SK-N-SH treated with all-trans-retinoic acid at 6 μM for 48 hours (cell line): Measurements from ENCODE around the gene HOXB13.

Experiments used
- ARNTL ChIP-seq: fragments of 450-650 bp; formaldehyde crosslinking; IDR thresholded peaks from 2 replicates; pipeline ENCODE4 v1.5.0; 2020; ENCODE audit warnings: low read depth, mild to moderate bottlenecking, moderate library complexity, borderline replicate concordance
- GLIS3 ChIP-seq: fragments of 250-450 bp; sonication (Bioruptor Pico); IDR thresholded peaks from 2 replicates; pipeline ENCODE4 v1.5.0; 2020; ENCODE audit warnings: mild to moderate bottlenecking, moderate library complexity
- RARB ChIP-seq: fragments of 250-450 bp; sonication (Bioruptor Pico); IDR thresholded peaks from 2 replicates; pipeline ENCODE4 v1.8.0; 2021; ENCODE audit warnings: mild to moderate bottlenecking, moderate library complexity
- TSHZ2 ChIP-seq: fragments of 250-450 bp; sonication (Bioruptor Pico); IDR thresholded peaks from 2 replicates; pipeline ENCODE4 v1.5.0; 2020; ENCODE audit warnings: mild to moderate bottlenecking, moderate library complexity
- ZFP3 ChIP-seq: fragments of 250-450 bp; sonication (Bioruptor Pico); IDR thresholded peaks from 2 replicates; pipeline ENCODE4 v1.5.0; 2020; ENCODE audit warnings: mild to moderate bottlenecking, moderate library complexity
- ZFP30 ChIP-seq: fragments of 450-650 bp; formaldehyde crosslinking; IDR thresholded peaks from 2 replicates; pipeline ENCODE4 v1.5.0; 2022; ENCODE audit warnings: mild to moderate bottlenecking, moderate library complexity
- TF ChIP-seq, protein P1 (sequence below): fragments of 250-450 bp; sonication (Bioruptor Pico); IDR thresholded peaks from 2 replicates; pipeline ENCODE4 v1.8.0; 2020; ENCODE audit warnings: mild to moderate bottlenecking, moderate library complexity, borderline replicate concordance
- TF ChIP-seq, protein P2 (sequence below): fragments of 250-450 bp; sonication (Bioruptor Pico); IDR thresholded peaks from 2 replicates; pipeline ENCODE4 v1.5.1; 2021; ENCODE audit warnings: mild to moderate bottlenecking, moderate library complexity

GRCh38 chr17:48719642-48720265, 8.8 kb downstream of the HOXB13 start:
- TF ChIP-seq, protein P1, sequence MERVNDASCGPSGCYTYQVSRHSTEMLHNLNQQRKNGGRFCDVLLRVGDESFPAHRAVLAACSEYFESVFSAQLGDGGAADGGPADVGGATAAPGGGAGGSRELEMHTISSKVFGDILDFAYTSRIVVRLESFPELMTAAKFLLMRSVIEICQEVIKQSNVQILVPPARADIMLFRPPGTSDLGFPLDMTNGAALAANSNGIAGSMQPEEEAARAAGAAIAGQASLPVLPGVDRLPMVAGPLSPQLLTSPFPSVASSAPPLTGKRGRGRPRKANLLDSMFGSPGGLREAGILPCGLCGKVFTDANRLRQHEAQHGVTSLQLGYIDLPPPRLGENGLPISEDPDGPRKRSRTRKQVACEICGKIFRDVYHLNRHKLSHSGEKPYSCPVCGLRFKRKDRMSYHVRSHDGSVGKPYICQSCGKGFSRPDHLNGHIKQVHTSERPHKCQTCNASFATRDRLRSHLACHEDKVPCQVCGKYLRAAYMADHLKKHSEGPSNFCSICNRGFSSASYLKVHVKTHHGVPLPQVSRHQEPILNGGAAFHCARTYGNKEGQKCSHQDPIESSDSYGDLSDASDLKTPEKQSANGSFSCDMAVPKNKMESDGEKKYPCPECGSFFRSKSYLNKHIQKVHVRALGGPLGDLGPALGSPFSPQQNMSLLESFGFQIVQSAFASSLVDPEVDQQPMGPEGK (CRISPR knock-in tag) = no peak
- TF ChIP-seq ARNTL (CRISPR knock-in tag) (no peak), ZFP3 (CRISPR knock-in tag) (no peak), TSHZ2 (CRISPR knock-in tag) (no peak), RARB (no peak), GLIS3 (CRISPR knock-in tag) (no peak), ZFP30 (CRISPR knock-in tag) (no peak)
- TF ChIP-seq, protein P2, sequence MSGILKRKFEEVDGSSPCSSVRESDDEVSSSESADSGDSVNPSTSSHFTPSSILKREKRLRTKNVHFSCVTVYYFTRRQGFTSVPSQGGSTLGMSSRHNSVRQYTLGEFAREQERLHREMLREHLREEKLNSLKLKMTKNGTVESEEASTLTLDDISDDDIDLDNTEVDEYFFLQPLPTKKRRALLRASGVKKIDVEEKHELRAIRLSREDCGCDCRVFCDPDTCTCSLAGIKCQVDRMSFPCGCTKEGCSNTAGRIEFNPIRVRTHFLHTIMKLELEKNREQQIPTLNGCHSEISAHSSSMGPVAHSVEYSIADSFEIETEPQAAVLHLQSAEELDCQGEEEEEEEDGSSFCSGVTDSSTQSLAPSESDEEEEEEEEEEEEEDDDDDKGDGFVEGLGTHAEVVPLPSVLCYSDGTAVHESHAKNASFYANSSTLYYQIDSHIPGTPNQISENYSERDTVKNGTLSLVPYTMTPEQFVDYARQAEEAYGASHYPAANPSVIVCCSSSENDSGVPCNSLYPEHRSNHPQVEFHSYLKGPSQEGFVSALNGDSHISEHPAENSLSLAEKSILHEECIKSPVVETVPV = no peak
